B cell (primary cell): ENCODE data around the gene AKT2.

Source experiments
- EZH2 ChIP-seq: IDR thresholded peaks from 2 replicates; pipeline ENCODE4 v1.6.1; 2012; ENCODE audit warnings: borderline replicate concordance, low read depth, mild to moderate bottlenecking, moderate library complexity, low read length; ENCODE audit not compliant: insufficient read depth, poor library complexity, severe bottlenecking
- TF ChIP-seq, protein P1 (sequence below): fragments of 200-600 bp; IDR thresholded peaks from one replicate; pipeline ENCODE4 v1.8.0; 2022; ENCODE audit warnings: antibody characterized with exemption, mild to moderate bottlenecking

DNA sequence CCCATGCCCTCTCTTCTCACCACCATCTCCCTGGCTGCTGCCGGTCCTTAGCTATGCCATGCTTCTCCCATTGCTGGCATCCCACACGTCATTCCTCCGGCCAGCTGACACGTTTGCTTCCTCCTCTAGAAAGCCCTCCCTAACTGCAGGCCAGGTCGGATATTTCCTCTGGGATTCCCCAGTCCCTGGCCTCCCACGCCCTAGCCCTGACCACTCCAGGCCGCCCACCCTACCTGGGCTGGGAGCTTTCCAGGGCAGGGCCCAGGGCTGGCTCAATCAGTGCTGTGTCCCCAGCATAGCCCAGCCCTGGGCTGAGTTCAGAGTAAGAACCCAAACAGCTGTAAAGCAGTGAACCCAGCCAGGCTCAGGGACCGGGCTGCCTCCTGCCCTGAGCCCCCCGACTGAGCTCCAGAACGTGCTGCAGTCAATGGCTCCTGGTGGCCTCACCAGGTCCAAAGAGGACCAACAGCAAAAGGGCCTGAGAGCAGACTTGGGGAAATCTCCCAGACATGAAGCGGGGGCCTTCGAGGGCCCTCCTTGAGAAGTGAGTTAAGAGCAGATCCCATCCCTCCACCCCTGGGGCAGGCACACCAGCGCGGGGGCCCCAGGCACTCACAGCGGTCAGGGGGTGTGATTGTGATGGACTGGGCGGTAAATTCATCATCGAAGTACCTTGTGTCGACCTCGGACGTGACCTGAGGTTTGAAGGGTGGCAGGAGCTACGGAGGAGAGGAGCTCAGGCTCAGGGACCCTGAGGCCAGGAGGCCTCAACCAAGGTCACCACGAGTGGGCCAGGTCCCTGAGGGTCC, 50.5 kb downstream of the AKT2 start:
- no peak for TF ChIP-seq EZH2
- TF ChIP-seq, protein P1, sequence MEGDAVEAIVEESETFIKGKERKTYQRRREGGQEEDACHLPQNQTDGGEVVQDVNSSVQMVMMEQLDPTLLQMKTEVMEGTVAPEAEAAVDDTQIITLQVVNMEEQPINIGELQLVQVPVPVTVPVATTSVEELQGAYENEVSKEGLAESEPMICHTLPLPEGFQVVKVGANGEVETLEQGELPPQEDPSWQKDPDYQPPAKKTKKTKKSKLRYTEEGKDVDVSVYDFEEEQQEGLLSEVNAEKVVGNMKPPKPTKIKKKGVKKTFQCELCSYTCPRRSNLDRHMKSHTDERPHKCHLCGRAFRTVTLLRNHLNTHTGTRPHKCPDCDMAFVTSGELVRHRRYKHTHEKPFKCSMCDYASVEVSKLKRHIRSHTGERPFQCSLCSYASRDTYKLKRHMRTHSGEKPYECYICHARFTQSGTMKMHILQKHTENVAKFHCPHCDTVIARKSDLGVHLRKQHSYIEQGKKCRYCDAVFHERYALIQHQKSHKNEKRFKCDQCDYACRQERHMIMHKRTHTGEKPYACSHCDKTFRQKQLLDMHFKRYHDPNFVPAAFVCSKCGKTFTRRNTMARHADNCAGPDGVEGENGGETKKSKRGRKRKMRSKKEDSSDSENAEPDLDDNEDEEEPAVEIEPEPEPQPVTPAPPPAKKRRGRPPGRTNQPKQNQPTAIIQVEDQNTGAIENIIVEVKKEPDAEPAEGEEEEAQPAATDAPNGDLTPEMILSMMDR = no peak
